ENCODE measurements around the gene PDLIM7. TPM values are rescaled to one million over a fixed set of nuclear protein-coding genes. Genes with fewer than 3 reads are reported as not detected.
A peak's percentile ranks its signal among the peaks of the same experiment; 100 is the strongest.

The PDLIM7 gene
- total RNA-seq, 2 donors from 2014 or later = 196 to 241 TPM

DNA sequence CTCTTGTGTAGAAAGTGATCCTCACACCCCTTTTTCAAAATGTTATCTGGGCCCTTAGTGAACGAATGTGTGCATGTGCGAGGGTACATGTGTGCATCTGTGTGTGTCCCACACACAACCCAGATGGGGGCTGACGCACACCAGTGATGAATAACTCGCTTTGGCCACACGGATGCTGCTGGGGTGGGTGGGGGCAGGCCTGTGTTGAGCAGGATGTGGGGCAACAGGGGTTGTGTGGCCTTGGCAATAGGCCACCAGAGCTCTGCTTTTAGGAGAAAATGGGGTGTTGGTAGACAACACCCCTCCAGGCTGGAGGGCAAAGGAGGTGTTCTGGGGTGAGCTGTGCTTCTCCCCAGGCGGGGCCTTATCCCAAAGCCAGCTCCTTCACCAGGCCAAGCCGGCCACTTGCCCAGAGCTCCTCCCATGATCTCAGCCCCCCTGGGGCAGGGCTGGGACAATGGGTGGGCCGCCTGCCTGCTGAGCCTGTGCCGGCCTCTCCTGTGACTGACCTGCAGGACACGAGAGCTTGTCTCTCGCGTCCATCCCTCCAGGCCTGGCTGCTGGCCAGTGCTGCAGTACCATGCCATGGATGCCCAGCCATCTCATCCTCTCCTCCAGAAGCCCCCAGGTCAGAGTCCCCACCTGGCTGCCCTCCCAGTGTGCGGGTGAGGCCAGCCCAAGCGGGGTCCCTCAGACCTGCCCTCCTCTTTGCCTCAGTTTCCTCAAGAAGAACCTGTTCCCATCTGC is 25.6 kb downstream of the PDLIM7 start:
- WGBS, 2 experiments (ENCODE audit: insufficient coverage in 1 of 2, insufficient read length in 1 of 2) = 71 to 73% methylated on average over 9 to 14 of the region's 14 CpGs
- Histone ChIP-seq H3K4me3 (ENCODE audit: low read length) (peak overlapping the region; percentile 93), H3K27ac (ENCODE audit: low read depth, low read length) (peak overlapping the region; percentile 96), H3K9me3 (ENCODE audit: control insufficient read depth, low read length) (no peaks in the 10 kb centered on the region), H3K9ac (ENCODE audit: extremely low read depth, low read length, poor library complexity, severe bottlenecking) (peak overlapping the region; percentile 86), H3K4me1 (ENCODE audit: control insufficient read depth, insufficient read depth, low read length) (peaks cover 31% of the 10 kb centered on the region), H3K36me3 (ENCODE audit: control insufficient read depth, insufficient read depth, low read length) (peaks cover 55% of the 10 kb centered on the region), H3K27me3 (ENCODE audit: control insufficient read depth, insufficient read depth, low read length, poor library complexity, severe bottlenecking) (no peaks in the 10 kb centered on the region)
- Mint-ChIP-seq H3K4me1 (peaks cover 35% of the 10 kb centered on the region), H3K4me3 (peak overlapping the region; percentile 74), H3K27ac (peak overlapping the region; percentile 44), H3K9me3 (no peaks in the 10 kb centered on the region), H3K27me3 (ENCODE audit: insufficient read depth) (no peaks in the 10 kb centered on the region), H3K36me3 (ENCODE audit: low read depth) (peaks cover 44% of the 10 kb centered on the region)
- DNase-seq = peak; percentile 60
- TF ChIP-seq, protein P1, sequence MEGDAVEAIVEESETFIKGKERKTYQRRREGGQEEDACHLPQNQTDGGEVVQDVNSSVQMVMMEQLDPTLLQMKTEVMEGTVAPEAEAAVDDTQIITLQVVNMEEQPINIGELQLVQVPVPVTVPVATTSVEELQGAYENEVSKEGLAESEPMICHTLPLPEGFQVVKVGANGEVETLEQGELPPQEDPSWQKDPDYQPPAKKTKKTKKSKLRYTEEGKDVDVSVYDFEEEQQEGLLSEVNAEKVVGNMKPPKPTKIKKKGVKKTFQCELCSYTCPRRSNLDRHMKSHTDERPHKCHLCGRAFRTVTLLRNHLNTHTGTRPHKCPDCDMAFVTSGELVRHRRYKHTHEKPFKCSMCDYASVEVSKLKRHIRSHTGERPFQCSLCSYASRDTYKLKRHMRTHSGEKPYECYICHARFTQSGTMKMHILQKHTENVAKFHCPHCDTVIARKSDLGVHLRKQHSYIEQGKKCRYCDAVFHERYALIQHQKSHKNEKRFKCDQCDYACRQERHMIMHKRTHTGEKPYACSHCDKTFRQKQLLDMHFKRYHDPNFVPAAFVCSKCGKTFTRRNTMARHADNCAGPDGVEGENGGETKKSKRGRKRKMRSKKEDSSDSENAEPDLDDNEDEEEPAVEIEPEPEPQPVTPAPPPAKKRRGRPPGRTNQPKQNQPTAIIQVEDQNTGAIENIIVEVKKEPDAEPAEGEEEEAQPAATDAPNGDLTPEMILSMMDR (conservative IDR thresholded peaks at IDR 0.05) = no peak

GRCh38 chr5:177470759-177471536 is 26.5 kb downstream of the PDLIM7 start:
- DNase-seq = peak; percentile 67
- peaks cover 30% of the 10 kb centered on the region for H3K4me1 Mint-ChIP-seq
- Histone ChIP-seq H3K4me3 (ENCODE audit: low read length) (peak overlapping the region; percentile 93), H3K9ac (ENCODE audit: extremely low read depth, low read length, poor library complexity, severe bottlenecking) (peak overlapping the region; percentile 38), H3K27me3 (ENCODE audit: control insufficient read depth, insufficient read depth, low read length, poor library complexity, severe bottlenecking) (no peaks in the 10 kb centered on the region), H3K9me3 (ENCODE audit: control insufficient read depth, low read length) (peaks cover 5% of the 10 kb centered on the region), H3K4me1 (ENCODE audit: control insufficient read depth, insufficient read depth, low read length) (peaks cover 31% of the 10 kb centered on the region), H3K36me3 (ENCODE audit: control insufficient read depth, insufficient read depth, low read length) (peaks cover 63% of the 10 kb centered on the region), H3K27ac (ENCODE audit: low read depth, low read length) (peak overlapping the region; percentile 85)
- peaks cover 52% of the 10 kb centered on the region for H3K36me3 Mint-ChIP-seq (ENCODE audit: low read depth)
- H3K9me3 Mint-ChIP-seq = peaks cover 1% of the 10 kb centered on the region
- H3K27me3 Mint-ChIP-seq (ENCODE audit: insufficient read depth) = no peaks in the 10 kb centered on the region
- peak overlapping the region; percentile 74 for H3K4me3 Mint-ChIP-seq
- peak overlapping the region; percentile 83 for H3K27ac Mint-ChIP-seq
- 92% methylated on average over 5 to 10 of the region's 10 CpGs for WGBS, 2 experiments (ENCODE audit: insufficient coverage in 1 of 2, insufficient read length in 1 of 2)
- TF ChIP-seq, protein P1 (conservative IDR thresholded peaks at IDR 0.05) = no peak

- Mint-ChIP-seq H3K27ac (peak overlapping the region; percentile 83), H3K9me3 (peaks cover 10% of the 10 kb centered on the region), H3K36me3 (ENCODE audit: low read depth) (peaks cover 62% of the 10 kb centered on the region), H3K4me1 (peaks cover 26% of the 10 kb centered on the region), H3K4me3 (peak overlapping the region; percentile 74), H3K27me3 (ENCODE audit: insufficient read depth) (no peaks in the 10 kb centered on the region)
- WGBS, 2 experiments (ENCODE audit: insufficient coverage in 1 of 2, insufficient read length in 1 of 2) = 70 to 89% methylated on average over 6 to 8 of the region's 8 CpGs
- H3K27ac ChIP-seq (ENCODE audit: low read depth, low read length) = peak overlapping the region; percentile 85
- H3K4me3 ChIP-seq (ENCODE audit: low read length) = peak overlapping the region; percentile 93
- peaks cover 31% of the 10 kb centered on the region for H3K4me1 ChIP-seq (ENCODE audit: control insufficient read depth, insufficient read depth, low read length)
- H3K9me3 ChIP-seq (ENCODE audit: control insufficient read depth, low read length) = peaks cover 14% of the 10 kb centered on the region
- TF ChIP-seq, protein P1 (conservative IDR thresholded peaks at IDR 0.05) = no peak
- H3K27me3 ChIP-seq (ENCODE audit: control insufficient read depth, insufficient read depth, low read length, poor library complexity, severe bottlenecking) = no peaks in the 10 kb centered on the region
- no peak for DNase-seq
- peaks cover 73% of the 10 kb centered on the region for H3K36me3 ChIP-seq (ENCODE audit: control insufficient read depth, insufficient read depth, low read length)
- peak overlapping the region; percentile 38 for H3K9ac ChIP-seq (ENCODE audit: extremely low read depth, low read length, poor library complexity, severe bottlenecking)
Observed at GRCh38 chr5:177469750-177470525, 27.5 kb downstream of the PDLIM7 start.

Data from endodermal cell (in vitro differentiated cells).